Esophagus muscularis mucosa (tissue), 4 donors: Measurements from ENCODE around the gene PEAR1.

Experiments used
- EP300 ChIP-seq: sonication (generic); formaldehyde crosslinking; IDR thresholded peaks from one replicate; pipeline ENCODE4 v1.6.1; 2017; ENCODE audit warnings: antibody characterized with exemption
- POLR2AphosphoS5 ChIP-seq, 2 donors: sonication (generic); formaldehyde crosslinking; IDR thresholded peaks; one replicate each; pipeline ENCODE4 v1.6.1; 2017; ENCODE audit warnings: antibody characterized with exemption in 2 of 2
- TF ChIP-seq, protein P1 (sequence below), 3 experiments: fragments of 200-600 bp in 2 of 3; fragments of 450-650 bp in 1 of 3; sonication (generic) in 2 of 3; IDR thresholded peaks; one replicate each; pipeline ENCODE4 v1.5.1; 2017 to 2019; ENCODE audit warnings: antibody characterized with exemption in 3 of 3, mild to moderate bottlenecking in 2 of 3, moderate library complexity in 1 of 3

DNA sequence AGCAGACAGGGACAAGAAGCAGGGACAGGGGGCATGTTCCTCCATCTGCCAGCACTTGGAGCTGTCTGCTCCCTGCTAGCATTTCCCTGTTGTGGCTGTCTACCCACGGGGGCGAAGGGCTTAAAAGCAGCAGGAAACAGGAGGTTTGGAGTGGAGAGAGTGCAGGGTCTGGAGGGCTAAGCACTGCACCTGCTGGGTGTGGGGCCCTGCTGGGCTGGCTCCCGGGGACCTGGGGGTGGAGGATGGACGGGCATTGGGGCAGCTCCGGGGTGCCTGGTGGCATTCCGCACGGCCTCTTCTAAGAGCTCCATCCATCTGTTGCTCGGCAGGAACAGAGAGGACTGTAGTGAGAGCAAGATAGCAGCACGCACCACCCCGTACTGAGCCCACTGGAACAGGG lies 48.2 kb downstream of the PEAR1 start:
- TF ChIP-seq, protein P1, sequence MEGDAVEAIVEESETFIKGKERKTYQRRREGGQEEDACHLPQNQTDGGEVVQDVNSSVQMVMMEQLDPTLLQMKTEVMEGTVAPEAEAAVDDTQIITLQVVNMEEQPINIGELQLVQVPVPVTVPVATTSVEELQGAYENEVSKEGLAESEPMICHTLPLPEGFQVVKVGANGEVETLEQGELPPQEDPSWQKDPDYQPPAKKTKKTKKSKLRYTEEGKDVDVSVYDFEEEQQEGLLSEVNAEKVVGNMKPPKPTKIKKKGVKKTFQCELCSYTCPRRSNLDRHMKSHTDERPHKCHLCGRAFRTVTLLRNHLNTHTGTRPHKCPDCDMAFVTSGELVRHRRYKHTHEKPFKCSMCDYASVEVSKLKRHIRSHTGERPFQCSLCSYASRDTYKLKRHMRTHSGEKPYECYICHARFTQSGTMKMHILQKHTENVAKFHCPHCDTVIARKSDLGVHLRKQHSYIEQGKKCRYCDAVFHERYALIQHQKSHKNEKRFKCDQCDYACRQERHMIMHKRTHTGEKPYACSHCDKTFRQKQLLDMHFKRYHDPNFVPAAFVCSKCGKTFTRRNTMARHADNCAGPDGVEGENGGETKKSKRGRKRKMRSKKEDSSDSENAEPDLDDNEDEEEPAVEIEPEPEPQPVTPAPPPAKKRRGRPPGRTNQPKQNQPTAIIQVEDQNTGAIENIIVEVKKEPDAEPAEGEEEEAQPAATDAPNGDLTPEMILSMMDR (IDR thresholded peaks at IDR 0.05): no peak
- TF ChIP-seq EP300 (no peak), POLR2AphosphoS5 (IDR thresholded peaks at IDR 0.05) (no peak)
